ENCODE measurements around the gene CORIN.

CORIN gene

DNA sequence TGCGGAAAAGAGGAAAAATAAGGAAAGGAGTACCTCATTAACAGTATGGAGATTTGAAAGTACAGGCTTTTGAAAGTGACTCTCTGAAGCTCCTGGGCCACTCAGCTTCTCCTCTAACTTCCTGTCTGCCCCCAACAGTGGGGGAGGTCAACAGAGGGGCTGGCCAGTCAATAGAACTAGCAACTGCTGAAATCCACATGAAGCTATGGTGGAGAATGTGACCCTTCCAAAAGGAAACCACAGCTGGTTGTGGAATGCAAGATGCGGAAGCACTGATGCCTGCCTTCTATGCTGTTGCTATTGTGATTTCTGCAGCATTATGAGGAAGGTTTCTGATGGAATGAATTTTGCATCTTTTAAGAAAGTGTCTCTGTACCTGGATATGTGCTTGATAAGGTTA is 2.4 kb downstream of the CORIN start:
- ATAC-seq = no peak

DNA sequence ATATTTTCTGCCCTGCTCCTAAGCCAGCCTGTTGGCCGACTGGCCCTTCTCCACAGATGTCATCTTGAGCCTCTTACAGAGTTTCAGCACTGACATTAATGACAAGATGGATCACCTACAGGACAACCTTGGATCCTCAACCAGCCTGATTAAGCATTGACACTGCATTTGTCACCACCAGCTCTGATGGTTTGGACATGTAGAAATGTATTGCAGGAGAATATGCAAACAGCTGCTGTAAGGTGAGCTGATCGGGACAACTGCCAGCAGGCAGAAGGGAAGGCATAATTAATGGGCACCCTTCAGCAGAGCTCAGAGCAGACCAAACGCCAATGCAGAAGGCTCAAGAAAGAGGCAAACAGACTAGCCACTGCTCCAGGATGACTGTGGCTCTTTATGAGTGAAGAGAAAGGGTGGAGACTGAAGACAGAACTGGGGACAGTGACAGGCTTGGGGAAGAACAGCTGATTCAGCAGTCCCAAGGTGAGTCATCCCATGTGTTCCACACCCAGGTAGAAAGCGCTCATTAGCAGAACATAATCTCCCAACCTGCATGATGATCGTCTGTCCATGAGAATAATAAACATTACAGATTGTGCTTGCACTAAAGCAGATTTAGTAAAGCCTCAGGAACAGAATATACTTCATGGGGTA is 6.7 kb downstream of the CORIN start:
- no peak for ATAC-seq

DNA sequence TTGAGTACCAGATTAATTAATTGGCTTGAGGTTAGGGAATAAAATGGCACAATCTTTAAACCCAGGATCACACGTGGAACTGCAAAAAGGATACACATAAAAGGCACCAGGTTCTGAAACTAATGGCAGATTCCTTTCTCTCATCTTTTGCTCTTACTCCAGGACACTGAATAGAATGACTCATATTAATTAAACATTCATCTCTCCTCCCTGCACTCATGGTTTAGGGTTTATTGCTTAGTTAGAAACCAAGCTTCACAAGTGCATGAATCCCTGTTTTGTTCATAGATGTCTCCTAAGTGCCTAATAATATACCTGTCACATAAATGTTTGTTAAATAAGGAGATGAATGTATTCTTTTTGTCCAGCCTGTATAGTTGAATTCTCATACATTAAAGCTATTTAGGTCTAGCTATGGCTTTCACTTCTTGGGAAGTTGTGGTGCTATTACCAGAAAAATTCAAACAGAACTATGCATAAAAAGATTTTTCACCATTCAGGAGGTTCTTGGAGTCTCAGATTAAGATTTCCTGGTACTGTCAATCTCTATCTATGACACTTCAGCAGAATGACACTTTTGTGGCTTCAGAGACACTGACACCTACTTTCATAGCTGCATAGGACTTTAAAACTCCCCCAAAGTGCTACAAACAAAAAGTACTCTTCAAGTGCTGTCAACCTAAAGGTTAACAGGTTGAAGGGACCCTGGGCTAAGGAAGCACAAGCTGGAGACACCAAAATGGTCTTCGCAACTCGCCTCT is 7.4 kb downstream of the CORIN start:
- no peak for ATAC-seq

- no peak for ATAC-seq
Observed at GRCh38 chr4:47829438-47829837, 8.4 kb downstream of the CORIN start.

GRCh38 chr4:47827343-47828047 is 10.4 kb downstream of the CORIN start:
- ATAC-seq = no peak

DNA sequence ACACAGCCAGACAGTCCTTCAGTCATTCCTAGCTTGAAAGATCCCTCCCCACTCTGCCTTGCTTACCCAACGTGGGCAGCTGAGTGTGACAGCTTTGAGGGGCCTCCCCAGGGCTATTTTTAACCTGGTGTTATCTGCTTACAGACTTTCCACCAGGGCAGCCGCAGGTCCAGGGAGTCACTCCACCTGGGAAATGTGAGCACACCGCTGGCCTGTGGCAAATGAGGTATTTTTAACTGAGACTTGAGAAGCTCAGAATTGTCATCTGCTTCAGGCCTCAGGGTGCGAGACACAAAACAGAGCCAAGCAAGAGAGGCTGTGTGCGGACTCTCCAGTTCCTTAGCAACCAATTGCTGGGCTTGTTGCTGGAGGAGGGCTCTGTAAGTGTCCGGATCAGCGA is 13.0 kb downstream of the CORIN start:
- no peak for ATAC-seq

DNA sequence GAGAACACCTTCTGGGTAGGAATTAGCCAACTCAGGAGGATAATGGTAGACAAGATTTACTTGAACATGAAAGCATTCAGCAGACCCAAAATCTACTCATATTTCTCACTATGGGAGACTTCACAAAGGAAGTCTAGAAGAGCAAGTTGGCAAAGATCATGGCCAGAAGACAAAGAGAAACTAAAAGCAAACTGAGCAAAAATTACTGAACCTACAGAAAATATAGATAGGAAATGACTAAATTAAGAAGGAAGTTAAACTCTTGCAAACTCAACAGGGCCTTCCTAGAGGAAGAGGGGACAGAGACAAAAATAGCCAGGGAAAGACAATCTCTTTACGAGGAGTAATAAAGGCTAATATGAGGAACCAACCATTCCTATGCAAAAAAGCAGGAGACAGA is 18.7 kb downstream of the CORIN start:
- no peak for ATAC-seq

DNA sequence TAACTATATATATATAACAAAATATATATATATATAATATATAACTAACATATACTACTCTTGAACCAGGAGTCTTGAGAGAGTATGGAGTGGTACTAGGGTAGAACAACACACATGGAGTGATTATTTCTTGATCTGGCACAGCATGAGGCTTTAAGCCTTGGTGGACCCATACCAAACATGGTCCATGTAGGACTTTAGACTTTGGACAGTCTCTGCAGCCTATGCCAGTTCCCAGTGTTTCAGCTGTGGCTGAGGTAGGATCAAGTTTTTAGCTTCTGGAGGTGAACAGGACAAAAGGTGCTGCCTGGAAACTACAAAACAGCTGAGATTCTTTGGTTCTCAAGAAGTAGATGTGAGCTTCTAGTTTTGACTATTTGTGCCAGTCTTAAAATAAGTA is 20.6 kb downstream of the CORIN start:
- ATAC-seq = no peak

GRCh38 chr4:47816748-47817147 is 21.1 kb downstream of the CORIN start:
- ATAC-seq = no peak

DNA sequence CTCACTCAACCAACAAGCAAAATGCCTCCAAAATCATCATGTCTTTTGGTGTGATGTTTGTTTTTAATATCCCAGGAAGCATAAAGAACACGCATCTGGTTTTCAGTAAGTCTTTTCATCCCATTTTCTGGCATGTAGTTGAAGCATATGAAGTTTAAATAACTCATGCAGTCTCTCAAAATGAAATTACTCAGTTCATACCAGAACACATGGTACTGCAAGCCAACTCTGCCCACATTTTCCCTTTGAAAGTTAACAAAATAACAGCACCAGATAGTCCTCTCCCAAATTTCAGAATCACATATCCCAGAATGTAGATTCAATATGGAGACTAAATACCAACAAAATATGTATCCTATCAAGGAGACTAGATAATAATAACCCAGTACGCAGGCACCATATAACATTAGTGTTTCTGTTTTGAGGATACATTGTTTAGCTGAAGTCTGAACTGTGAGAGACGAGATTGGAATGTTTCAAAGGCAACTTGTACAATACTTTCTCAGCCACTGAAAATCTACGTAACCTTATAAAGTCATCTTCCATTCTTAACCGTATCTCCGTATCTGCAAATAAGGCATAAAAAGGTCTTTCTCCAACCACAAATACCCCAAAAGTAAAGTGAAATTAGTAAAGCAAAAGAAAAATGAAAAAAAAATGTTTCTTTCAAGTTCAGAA is 23.1 kb downstream of the CORIN start:
- no peak for ATAC-seq

GRCh38 chr4:47809654-47810203 is 28.1 kb downstream of the CORIN start:
- no peak for ATAC-seq

- no peak for ATAC-seq
Observed at GRCh38 chr4:47804598-47804997, 33.3 kb downstream of the CORIN start.

DNA sequence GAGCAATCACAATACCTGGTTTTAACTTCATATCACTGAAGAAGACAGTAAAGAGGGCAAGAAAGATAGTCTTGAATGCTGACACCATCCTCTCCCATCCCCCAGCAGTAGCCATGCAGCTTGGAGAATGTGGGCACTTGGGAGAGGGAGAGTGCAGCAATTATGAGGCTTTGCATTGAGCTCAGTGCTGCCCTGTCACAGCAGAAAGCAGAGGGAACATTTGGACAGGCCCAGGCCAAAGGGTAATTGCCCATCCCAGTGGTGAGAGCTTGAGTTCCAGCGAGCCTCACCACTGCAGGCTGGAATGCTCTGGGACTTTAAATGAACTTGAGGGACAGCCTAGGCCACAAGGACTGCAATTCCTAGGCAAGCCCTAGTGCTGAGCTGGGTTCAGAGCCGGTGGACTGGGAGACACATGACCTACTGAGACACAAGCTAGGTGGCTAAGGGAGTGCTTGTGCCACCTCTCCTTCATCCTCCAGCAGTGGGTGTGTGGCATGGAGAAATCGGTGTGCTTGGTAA is 36.3 kb downstream of the CORIN start:
- ATAC-seq = no peak

DNA sequence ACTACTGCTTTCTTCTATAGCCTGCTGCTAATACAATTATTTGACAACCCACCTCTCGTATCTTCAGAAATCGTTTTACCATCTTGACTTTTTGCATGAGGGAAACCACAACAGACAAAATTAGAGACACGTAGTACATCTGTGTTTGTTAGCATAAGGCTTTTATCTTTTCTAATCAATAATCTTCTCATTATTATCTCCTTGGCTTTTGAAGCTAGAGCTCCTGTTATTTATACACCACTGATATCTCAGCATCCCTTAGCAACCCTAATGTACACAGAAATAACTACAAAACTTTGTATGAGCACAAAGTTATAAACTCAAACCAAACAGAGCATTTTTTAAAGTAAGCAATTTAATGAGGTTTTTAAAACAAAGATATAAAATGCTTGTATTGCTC is 39.7 kb downstream of the CORIN start:
- no peak for ATAC-seq

DNA sequence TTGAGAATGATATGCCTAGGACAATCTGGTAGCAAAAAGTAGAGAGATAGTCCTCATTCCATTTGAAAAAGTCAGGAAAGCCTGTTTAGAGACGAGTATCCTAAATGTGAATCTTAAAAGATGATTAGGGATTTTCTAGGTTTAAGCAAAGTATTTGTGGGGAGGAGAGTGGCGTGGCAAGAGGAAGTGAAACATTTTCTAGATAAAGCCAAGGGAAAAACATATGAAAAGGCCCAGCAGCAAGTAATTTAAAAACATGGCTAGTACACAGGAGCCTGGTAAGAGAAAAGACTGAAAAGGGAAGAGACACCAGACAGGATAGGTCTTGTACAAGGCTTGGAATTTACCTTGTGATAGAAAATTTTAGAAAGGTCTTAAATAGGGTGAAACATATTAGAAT is 45.9 kb downstream of the CORIN start:
- ATAC-seq = no peak

DNA sequence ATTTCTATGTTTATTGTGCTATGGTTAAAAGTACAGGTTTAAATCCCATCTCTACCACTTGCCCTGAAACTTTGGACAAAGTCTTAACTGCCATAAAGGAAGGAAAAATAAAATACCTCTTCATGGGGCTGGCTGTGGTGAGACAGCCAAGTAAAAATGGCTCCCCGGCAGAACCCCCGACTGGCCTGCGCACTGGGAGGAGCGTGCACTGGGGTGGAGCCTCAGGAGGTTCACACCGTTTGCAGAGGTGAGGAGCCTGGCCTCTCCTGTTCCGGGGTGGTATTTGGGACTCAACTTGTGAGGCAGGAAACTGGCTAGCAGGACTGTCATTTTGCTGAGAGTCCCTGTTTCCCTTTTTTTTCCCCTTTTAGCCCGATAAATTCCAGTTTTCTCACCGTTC is 47.8 kb downstream of the CORIN start:
- no peak for ATAC-seq

GRCh38 chr4:47788126-47788525 is 49.7 kb downstream of the CORIN start:
- ATAC-seq = no peak

- ATAC-seq = no peak
Observed at GRCh38 chr4:47786958-47787370, 50.9 kb downstream of the CORIN start.

DNA sequence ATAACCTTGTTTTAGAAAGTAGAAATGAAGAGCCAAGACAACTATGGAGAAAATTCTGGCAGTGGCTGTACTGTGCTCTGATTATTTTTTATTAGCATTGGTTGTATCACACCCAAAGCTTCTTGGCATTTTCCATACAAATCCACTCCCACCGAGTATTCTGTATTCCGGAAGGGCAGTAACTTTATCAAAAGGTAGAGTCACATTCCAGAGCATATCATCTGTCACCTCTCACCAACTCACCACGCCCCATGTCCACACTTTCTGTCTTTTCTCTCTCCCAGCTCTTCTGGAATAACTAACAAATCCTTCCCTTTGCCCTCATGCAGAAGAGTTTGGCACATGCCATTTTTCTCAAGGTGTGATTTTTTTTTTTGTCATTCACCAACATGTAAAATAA is 52.7 kb downstream of the CORIN start:
- no peak for ATAC-seq

DNA sequence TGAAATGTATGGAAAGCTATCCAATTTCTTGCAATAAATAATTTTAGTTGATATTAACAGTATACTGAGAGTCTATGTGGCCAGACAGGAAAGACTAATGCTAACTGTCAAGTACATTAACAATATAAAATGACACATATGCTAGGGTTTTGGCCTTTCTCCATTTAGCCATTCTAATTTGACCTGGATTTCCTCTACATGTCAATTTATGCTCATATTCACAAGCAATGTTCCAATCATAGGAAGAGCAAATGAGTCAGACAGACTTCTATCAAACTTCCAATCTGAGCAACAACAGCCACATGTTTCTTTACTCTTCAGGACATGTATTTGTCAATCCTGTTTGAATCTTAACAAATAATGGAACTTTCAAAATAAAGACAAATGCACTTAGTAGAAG is 53.6 kb downstream of the CORIN start:
- no peak for ATAC-seq

GRCh38 chr4:47776353-47776752 is 61.5 kb downstream of the CORIN start:
- no peak for ATAC-seq

GRCh38 chr4:47774079-47774478 is 63.8 kb downstream of the CORIN start:
- no peak for ATAC-seq

DNA sequence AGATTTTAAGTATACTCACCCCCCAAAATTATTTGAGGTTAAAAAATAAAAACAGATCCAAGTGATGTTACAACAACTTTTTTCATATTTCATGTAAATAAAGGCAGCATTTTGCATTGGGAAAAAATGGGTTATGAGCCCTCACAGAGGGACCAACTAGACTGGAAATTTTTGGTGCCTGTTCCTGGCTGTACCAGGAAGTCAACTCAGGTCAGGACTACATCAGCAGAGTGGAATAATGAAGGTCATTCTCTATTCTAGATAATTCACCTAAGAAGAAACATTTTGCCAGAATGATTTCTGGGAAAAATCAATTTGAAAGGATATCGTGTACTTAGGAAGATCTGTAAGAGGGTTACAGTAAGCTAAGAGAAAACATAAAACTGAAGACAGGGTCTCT is 66.8 kb downstream of the CORIN start:
- no peak for ATAC-seq
